PC-9 (cell line): ENCODE measurements around the gene RASGRF1.
A peak's percentile ranks its signal among the peaks of the same experiment; 100 is the strongest.

Source experiments
- EZH2 ChIP-seq: fragments of 200-600 bp; sonication (generic); IDR thresholded peaks from 2 replicates; pipeline ENCODE4 v1.8.0; 2017; ENCODE audit warnings: antibody characterized with exemption, low read depth
- TF ChIP-seq, protein P1 (sequence below): fragments of 200-600 bp; sonication (generic); conservative IDR thresholded peaks from 2 replicates; pipeline ENCODE4 v1.6.1; 2017; ENCODE audit warnings: mixed run types, antibody characterized with exemption, mild to moderate bottlenecking, moderate library complexity

DNA sequence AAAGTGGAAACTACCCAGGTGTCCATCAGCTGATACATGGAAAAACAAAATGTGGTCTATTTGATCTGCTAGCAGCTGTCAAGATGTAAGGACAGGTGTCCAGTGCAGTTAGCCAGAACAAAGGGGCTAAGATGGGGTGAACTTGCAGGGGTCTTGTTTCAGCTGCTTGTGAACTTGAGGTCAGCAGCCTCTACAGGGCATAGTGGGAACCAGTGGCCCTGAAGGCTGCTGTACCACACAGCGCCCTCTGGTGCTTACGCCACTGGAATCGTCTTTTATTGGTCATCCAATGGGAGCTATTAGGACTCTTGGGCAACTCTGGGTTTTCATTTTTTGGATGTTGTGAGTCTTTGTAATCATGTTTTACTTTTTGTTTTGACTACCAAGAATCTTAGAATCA, 83.5 kb downstream of the RASGRF1 start:
- no peak for TF ChIP-seq EZH2
- TF ChIP-seq, protein P1, sequence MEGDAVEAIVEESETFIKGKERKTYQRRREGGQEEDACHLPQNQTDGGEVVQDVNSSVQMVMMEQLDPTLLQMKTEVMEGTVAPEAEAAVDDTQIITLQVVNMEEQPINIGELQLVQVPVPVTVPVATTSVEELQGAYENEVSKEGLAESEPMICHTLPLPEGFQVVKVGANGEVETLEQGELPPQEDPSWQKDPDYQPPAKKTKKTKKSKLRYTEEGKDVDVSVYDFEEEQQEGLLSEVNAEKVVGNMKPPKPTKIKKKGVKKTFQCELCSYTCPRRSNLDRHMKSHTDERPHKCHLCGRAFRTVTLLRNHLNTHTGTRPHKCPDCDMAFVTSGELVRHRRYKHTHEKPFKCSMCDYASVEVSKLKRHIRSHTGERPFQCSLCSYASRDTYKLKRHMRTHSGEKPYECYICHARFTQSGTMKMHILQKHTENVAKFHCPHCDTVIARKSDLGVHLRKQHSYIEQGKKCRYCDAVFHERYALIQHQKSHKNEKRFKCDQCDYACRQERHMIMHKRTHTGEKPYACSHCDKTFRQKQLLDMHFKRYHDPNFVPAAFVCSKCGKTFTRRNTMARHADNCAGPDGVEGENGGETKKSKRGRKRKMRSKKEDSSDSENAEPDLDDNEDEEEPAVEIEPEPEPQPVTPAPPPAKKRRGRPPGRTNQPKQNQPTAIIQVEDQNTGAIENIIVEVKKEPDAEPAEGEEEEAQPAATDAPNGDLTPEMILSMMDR, result peak; percentile 35; the same call in 1 of the 2 replicates
